Activated naive CD4-positive, alpha-beta T cell treated with anti-CD3 and anti-CD28 coated beads, Interleukin-2, amount 50 U/mL, for 24 hours (primary cell): Measurements from ENCODE around the gene TMEM245.
"Not testable (repeated sequence)": the region's sequence is repeated elsewhere in the genome, so short reads cannot be mapped to it uniquely, and the experiment has no call there.

Experiments used
- H3K27ac Mint-ChIP-seq: one replicate; pipeline ENCODE4 v1.8.0; 2021; ENCODE audit warnings: mild to moderate bottlenecking, mixed read lengths
- H3K27me3 Mint-ChIP-seq: one replicate; pipeline ENCODE4 v1.8.0; 2021; ENCODE audit warnings: mixed read lengths
- H3K36me3 Mint-ChIP-seq: one replicate; pipeline ENCODE4 v1.8.0; 2021; ENCODE audit warnings: mixed read lengths
- H3K4me1 Mint-ChIP-seq: one replicate; pipeline ENCODE4 v1.8.0; 2021; ENCODE audit warnings: mixed read lengths
- H3K4me3 Mint-ChIP-seq: one replicate; pipeline ENCODE4 v1.8.0; 2021; ENCODE audit warnings: mild to moderate bottlenecking, mixed read lengths
- H3K9me3 Mint-ChIP-seq: one replicate; pipeline ENCODE4 v1.8.0; 2021; ENCODE audit warnings: mixed read lengths

TMEM245 gene

DNA sequence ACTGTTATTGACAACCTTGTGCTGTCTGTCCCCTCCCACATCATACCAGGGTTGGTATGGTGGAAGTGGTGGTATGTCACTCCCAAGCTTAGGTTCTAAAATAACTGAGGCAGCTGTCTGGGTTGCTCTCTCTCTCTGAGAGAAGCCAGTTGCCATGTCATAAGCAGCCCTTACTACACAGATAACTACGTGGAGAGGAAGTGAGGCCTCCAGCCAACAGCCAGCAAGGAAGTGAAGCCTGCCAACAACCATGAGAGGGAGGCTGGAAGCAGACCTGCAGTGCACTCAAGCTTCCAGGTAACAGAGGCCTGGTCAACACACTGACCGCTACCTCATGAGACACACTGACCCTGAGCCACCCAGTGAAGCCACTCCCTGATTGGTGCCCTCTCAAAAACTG lies 125.1 kb downstream of the TMEM245 start:
- H3K4me3 Mint-ChIP-seq = no peak overlapping the region
- no peak overlapping the region for H3K27ac Mint-ChIP-seq
- no peaks in the 10 kb centered on the region for H3K27me3 Mint-ChIP-seq
- H3K36me3 Mint-ChIP-seq = peaks cover 4% of the 10 kb centered on the region
- peaks cover 13% of the 10 kb centered on the region for H3K4me1 Mint-ChIP-seq
- H3K9me3 Mint-ChIP-seq = no peaks in the 10 kb centered on the region

DNA sequence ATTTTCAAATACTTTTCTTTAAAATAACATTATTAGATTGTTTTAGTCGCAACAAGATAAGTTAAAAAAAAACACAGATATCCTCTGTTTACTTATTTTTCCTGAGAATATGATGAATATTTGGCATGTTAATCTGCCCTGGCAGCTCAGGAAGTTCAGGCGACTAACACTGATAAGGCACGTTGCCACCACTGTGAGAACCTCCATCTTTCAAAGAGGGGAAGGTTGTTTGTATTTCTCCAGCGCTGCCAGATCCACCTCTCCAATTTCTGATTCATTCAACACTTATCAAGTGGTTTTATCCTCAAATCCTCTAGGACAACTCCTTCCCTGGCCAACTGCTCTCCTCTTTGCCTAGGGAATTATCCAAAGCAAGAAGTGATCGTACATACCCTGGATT lies 128.3 kb downstream of the TMEM245 start:
- Mint-ChIP-seq H3K27me3 (no peaks in the 10 kb centered on the region), H3K27ac (no peak overlapping the region), H3K9me3 (no peaks in the 10 kb centered on the region), H3K4me1 (peaks cover 9% of the 10 kb centered on the region), H3K4me3 (no peak overlapping the region), H3K36me3 (peaks cover 6% of the 10 kb centered on the region)

DNA sequence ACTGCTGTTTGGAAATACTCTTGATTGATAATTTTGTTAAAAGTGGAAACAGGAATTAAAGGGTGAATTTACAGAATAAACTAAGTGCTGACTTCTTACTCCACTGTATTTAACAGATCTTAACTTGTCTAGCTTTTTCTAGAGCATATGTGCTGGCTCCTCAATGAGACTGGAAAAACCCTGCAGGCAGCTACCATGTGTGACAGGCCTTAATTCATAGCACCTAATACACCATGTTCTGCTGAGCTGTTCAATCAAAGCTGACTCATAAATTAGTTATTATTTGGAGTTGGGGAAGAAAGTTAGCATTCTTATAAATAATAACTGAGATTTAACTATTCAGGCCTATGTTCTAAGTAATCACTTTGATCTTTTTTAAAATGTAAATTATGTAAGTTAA lies 135.9 kb downstream of the TMEM245 start:
- no peaks in the 10 kb centered on the region for H3K9me3 Mint-ChIP-seq
- no peak overlapping the region for H3K4me3 Mint-ChIP-seq
- H3K27ac Mint-ChIP-seq = no peak overlapping the region
- H3K36me3 Mint-ChIP-seq = no peaks in the 10 kb centered on the region
- H3K4me1 Mint-ChIP-seq = no peaks in the 10 kb centered on the region
- no peaks in the 10 kb centered on the region for H3K27me3 Mint-ChIP-seq

DNA sequence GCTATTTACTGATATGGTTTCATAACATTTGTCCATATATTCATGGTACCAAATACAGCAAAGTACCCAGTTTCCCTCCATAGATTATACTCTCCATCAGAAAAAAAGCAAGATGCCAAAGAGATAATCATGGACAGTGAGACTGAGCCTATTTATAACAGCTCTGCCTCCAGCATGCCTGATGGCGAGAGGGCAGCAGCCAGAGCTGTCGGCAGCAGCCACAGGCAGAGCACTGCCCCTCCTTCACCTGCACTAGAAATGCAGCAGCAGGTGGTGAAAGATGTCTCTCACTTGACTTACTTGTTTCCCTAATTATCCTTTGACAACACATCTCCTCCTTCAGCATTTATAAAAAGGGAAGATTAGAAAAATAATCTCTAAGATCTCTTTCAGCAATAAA lies 138.9 kb downstream of the TMEM245 start:
- Mint-ChIP-seq H3K27ac (no peak overlapping the region), H3K36me3 (no peaks in the 10 kb centered on the region), H3K4me1 (no peaks in the 10 kb centered on the region), H3K27me3 (no peaks in the 10 kb centered on the region), H3K9me3 (no peaks in the 10 kb centered on the region), H3K4me3 (no peak overlapping the region)

DNA sequence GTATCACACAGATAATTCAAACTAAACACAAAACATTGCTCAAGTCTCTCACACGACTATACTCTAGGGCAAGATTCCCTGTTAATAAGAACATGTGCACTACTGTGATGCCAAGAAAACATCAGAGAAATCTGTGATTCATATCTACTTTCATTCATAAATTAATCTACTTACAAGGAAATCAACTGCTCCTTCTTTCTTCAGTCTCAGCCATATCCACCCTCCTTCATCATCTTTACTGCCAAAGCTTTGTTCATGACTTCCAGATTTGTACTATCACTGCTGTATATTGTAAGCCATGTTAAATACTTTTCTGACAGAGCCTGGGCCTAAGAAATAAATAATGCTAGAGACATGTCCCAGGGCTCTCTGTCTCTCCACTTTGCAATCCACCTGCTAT lies 141.5 kb downstream of the TMEM245 start:
- H3K4me1 Mint-ChIP-seq = no peaks in the 10 kb centered on the region
- no peaks in the 10 kb centered on the region for H3K27me3 Mint-ChIP-seq
- no peak overlapping the region for H3K4me3 Mint-ChIP-seq
- no peaks in the 10 kb centered on the region for H3K9me3 Mint-ChIP-seq
- H3K27ac Mint-ChIP-seq = no peak overlapping the region
- no peaks in the 10 kb centered on the region for H3K36me3 Mint-ChIP-seq

DNA sequence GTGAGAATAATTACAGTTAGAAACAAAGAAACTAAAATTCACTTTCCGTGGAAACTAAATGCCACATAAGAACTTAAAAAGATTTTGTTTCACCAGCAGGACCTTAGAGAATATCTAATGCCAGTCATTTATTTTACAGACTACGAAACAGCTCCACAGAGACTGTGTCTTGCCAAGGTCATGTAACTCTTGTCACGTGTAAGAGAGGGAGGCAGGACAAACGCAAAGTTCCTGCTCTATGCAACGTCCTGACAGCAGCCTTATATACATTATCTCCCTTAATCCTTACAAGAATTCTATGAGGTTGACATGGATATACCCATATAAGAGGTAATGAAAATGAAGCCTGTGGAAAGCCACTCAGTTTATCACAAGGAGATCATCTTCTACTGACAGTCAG lies 145.9 kb downstream of the TMEM245 start:
- no peak overlapping the region for H3K27ac Mint-ChIP-seq
- H3K4me1 Mint-ChIP-seq = no peaks in the 10 kb centered on the region
- H3K27me3 Mint-ChIP-seq = no peaks in the 10 kb centered on the region
- H3K4me3 Mint-ChIP-seq = no peak overlapping the region
- H3K9me3 Mint-ChIP-seq = peaks cover 8% of the 10 kb centered on the region
- H3K36me3 Mint-ChIP-seq = peaks cover 3% of the 10 kb centered on the region

DNA sequence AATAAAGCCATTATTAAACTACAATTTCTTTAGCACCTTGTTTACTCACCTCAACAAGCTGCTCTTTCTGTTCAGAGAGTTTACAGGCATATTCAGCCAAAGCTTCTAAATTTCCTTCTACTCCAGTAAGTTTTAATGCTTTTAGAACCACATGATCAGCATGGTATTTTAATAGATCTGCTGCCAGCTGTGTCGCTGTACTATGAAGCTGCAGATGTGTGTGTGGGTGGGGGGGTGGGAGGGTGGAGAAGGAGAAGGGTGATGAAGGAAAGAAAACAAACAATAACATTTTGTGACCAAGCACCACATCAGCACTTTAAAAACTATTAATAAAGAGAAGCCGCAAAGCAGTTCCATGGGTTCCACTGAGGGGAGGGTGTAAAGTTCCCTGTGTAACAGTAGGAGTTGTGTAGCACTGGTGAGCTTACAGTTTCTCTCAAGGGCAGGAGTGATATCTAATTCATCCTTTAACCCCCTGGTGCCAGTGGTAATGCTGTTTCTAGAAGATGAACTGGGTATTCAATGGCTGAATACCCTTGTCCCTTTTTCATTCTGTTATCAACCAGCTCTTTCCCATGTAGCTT lies 147.0 kb downstream of the TMEM245 start:
- peaks cover 3% of the 10 kb centered on the region for H3K36me3 Mint-ChIP-seq
- H3K4me3 Mint-ChIP-seq = no peak overlapping the region
- no peaks in the 10 kb centered on the region for H3K27me3 Mint-ChIP-seq
- no peaks in the 10 kb centered on the region for H3K4me1 Mint-ChIP-seq
- H3K9me3 Mint-ChIP-seq = peaks cover 8% of the 10 kb centered on the region
- H3K27ac Mint-ChIP-seq = no peak overlapping the region

DNA sequence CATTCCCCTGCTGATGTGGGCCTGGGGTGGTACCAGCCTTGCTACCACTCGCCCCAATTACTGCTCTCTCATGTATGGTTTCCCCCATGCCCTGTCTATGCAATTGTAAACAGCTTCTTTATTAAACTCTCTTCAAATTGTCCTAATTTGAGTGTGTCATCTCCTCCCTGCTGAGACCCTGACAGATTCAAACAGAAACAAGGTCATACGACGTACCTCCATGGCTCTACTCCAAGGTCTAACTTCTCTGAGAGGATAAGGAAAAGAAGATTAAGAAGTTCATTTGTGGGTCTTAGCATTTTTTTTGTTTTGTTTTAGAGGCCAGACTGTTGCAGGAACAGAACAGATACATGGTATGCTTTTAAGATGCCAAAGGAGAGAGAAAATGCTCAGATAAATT lies 147.6 kb downstream of the TMEM245 start:
- H3K4me1 Mint-ChIP-seq = no peaks in the 10 kb centered on the region
- peaks cover 3% of the 10 kb centered on the region for H3K36me3 Mint-ChIP-seq
- no peaks in the 10 kb centered on the region for H3K27me3 Mint-ChIP-seq
- H3K4me3 Mint-ChIP-seq = no peak overlapping the region
- peaks cover 8% of the 10 kb centered on the region for H3K9me3 Mint-ChIP-seq
- H3K27ac Mint-ChIP-seq = no peak overlapping the region

DNA sequence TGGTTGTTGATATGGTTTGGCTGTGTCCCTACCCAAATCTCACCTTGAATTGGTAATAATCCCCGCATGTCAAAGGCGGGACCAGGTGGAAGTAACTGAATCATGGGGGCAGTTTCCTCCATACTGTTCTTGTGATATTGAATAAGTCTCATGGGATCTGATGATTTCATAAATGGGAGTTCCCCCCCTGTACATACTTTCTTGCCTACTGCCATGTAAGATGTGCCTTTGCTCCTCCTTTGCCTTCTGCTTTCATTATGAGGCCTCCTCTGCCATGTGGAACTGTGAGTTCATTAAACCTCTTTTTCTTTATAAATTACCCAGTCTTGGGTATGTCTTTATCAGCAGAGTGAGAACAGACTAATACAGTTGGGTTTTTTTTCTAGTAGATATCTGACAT lies 148.4 kb downstream of the TMEM245 start:
- H3K4me3 Mint-ChIP-seq, H3K36me3 Mint-ChIP-seq, H3K9me3 Mint-ChIP-seq, H3K4me1 Mint-ChIP-seq, H3K27ac Mint-ChIP-seq, H3K27me3 Mint-ChIP-seq: not testable (repeated sequence)

DNA sequence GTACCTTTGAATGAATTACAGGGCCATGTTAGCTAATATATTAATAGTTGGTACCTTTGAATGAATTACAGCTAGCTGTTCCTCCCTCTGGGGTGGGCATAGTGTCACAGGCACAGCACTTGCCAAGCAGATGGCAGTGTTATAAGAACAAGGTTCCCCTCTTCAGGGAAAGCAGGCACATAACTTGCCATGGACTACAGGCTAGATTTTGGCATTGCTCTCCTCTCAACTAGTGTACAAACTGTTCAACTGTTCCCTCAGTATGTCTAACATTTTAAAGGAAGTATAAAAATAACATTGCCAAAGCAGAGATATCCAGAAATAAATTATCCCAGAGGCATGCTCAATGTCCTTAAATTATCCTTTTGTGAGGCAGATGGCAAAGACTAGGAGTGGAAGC lies 151.8 kb downstream of the TMEM245 start:
- H3K27ac Mint-ChIP-seq = no peak overlapping the region
- H3K4me1 Mint-ChIP-seq = no peaks in the 10 kb centered on the region
- H3K36me3 Mint-ChIP-seq = peaks cover 3% of the 10 kb centered on the region
- peaks cover 8% of the 10 kb centered on the region for H3K9me3 Mint-ChIP-seq
- no peak overlapping the region for H3K4me3 Mint-ChIP-seq
- H3K27me3 Mint-ChIP-seq = no peaks in the 10 kb centered on the region
